Keratinocyte (primary cell): Measurements from ENCODE around the gene RNF182. TPM values are rescaled to one million over a fixed set of nuclear protein-coding genes. Genes with fewer than 3 reads are reported as not detected.
A peak's percentile ranks its signal among the peaks of the same experiment; 100 is the strongest.

Experiments
- DNase-seq: peaks from one replicate; pipeline ENCODE4 v3.0.0-alpha.2; 2011; ENCODE audit warnings: low read depth, missing footprints, low spot score
- FAIRE-seq: peaks from 2 replicates; lab custom pipeline; 2011; peaks lifted over from hg19 to GRCh38; lab: Jason Lieb, UNC
- H2AFZ ChIP-seq: 2 replicates; pipeline ENCODE4 v1.6.0; 2012; ENCODE audit warnings: low read length, control low read depth, inconsistent platforms; ENCODE audit not compliant: control insufficient read depth
- H3K27ac ChIP-seq: 2 replicates; pipeline ENCODE4 v1.5.1; 2011; ENCODE audit warnings: low read length; ENCODE audit not compliant: control insufficient read depth, insufficient read depth
- H3K27me3 ChIP-seq: 3 replicates; pipeline ENCODE4 v1.6.0; 2011; ENCODE audit warnings: low read length; ENCODE audit not compliant: control insufficient read depth, insufficient read depth; ENCODE audit errors: extremely low read depth
- H3K36me3 ChIP-seq, 2 experiments: 2 replicates in 1 of 2; 3 replicates in 1 of 2; pipeline ENCODE4 v1.5.1; 2011; ENCODE audit warnings: low read length in 2 of 2, mild to moderate bottlenecking in 1 of 2; ENCODE audit not compliant: control insufficient read depth in 2 of 2, insufficient read depth in 2 of 2; ENCODE audit errors: extremely low read depth in 1 of 2
- H3K4me1 ChIP-seq: 3 replicates; pipeline ENCODE4 v1.5.1; 2011; ENCODE audit warnings: low read length; ENCODE audit not compliant: control insufficient read depth, insufficient read depth; ENCODE audit errors: extremely low read depth
- H3K4me2 ChIP-seq: 3 replicates; pipeline ENCODE4 v1.6.0; 2011; ENCODE audit warnings: low read depth, low read length; ENCODE audit not compliant: control insufficient read depth, insufficient read depth; ENCODE audit errors: extremely low read depth
- H3K4me3 ChIP-seq, 3 experiments: fragments of 200-600 bp in 1 of 3; sonication (generic) in 1 of 3; 2 replicates in 2 of 3; 3 replicates in 1 of 3; pipeline ENCODE4 v1.5.1; 2011 to 2016; ENCODE audit warnings: low read length in 3 of 3, mild to moderate bottlenecking in 3 of 3, control low read depth in 2 of 3, inconsistent platforms in 1 of 3, low read depth in 1 of 3, mixed read lengths in 1 of 3, mixed run types in 1 of 3, moderate library complexity in 1 of 3; ENCODE audit not compliant: control insufficient read depth in 2 of 3, insufficient read depth in 2 of 3; ENCODE audit errors: extremely low read depth in 1 of 3
- H3K79me2 ChIP-seq: 2 replicates; pipeline ENCODE4 v1.6.0; 2012; ENCODE audit warnings: low read length; ENCODE audit not compliant: control insufficient read depth, insufficient read depth
- H3K9ac ChIP-seq: 3 replicates; pipeline ENCODE4 v1.6.0; 2011; ENCODE audit warnings: low read length; ENCODE audit not compliant: control insufficient read depth, insufficient read depth; ENCODE audit errors: extremely low read depth
- H3K9me1 ChIP-seq: 3 replicates; pipeline ENCODE4 v1.6.0; 2011; ENCODE audit warnings: low read length; ENCODE audit not compliant: control insufficient read depth, insufficient read depth; ENCODE audit errors: extremely low read depth
- H3K9me3 ChIP-seq: 2 replicates; pipeline ENCODE4 v1.5.1; 2012; ENCODE audit warnings: low read depth, low read length; ENCODE audit not compliant: control insufficient read depth
- H4K20me1 ChIP-seq: 3 replicates; pipeline ENCODE4 v1.6.0; 2011; ENCODE audit warnings: low read length; ENCODE audit not compliant: control insufficient read depth, insufficient read depth; ENCODE audit errors: extremely low read depth
- CTCF ChIP-seq, 3 experiments: IDR thresholded peaks in 1 of 3; conservative IDR thresholded peaks in 1 of 3; optimal IDR thresholded peaks in 1 of 3; 2 replicates in 2 of 3; 3 replicates in 1 of 3; pipeline versions ENCODE3 to v1.5.1; 2011; ENCODE audit warnings: low read length in 3 of 3, mild to moderate bottlenecking in 3 of 3, moderate library complexity in 2 of 3, control low read depth in 1 of 3, inconsistent platforms in 1 of 3; ENCODE audit not compliant: insufficient read depth in 2 of 3; ENCODE audit errors: extremely low read depth in 1 of 3
- EZH2 ChIP-seq: IDR thresholded peaks from one replicate; pipeline ENCODE4 v1.6.1; 2012; ENCODE audit warnings: inconsistent platforms, mild to moderate bottlenecking, low read length, moderate library complexity
- dilution Hi-C: fragments of 300-500 bp; cut with MboI; formaldehyde crosslinking; loops from one replicate; pipeline ENCODE4 v1.7.0; 2020; ENCODE audit warnings: low sequenced_read_pairs; ENCODE audit not compliant: extremely low pct_ligation_motif_present
- polyA plus RNA-seq, 5 experiments: library from polyadenylated mRNA; depleted of rRNA in 3 of 5; stranded (reverse) in 3 of 5; stranded (forward) in 1 of 5; unstranded in 1 of 5; fragments of >200 nt; gene quantifications; 1 replicate in 1 of 5; 2 replicates in 3 of 5; 3 replicates in 1 of 5; pipeline versions ENCODE4 v1.2.1 to v1.2.3, GENCODE V29; 2011 to 2012; ENCODE audit warnings: missing spikeins in 2 of 5, low read depth in 1 of 5, low replicate concordance in 1 of 5

The RNF182 gene
- polyA plus RNA-seq, 1 donor (not counting 4 experiments of a cell fraction or from before 2014, with no cell fraction given) = 2.0 TPM

- Histone ChIP-seq H3K4me3 (no peak overlapping the region), H3K27ac (peak overlapping the region; percentile 72), H3K79me2 (no peaks in the 10 kb centered on the region), H3K9ac (peak overlapping the region; percentile 25), H3K4me1 (peaks cover 19% of the 10 kb centered on the region), H3K9me3 (peaks cover 2% of the 10 kb centered on the region), H3K27me3 (no peaks in the 10 kb centered on the region), H3K9me1 (no peaks in the 10 kb centered on the region), H3K4me2 (peak overlapping the region; percentile 71), H3K36me3 (no peaks in the 10 kb centered on the region), H2AFZ (peak overlapping the region; percentile 59), H4K20me1 (no peaks in the 10 kb centered on the region)
- dilution Hi-C loops = no loop called here
- peak; percentile 98 for FAIRE-seq
- peak; percentile 93 for DNase-seq
- TF ChIP-seq CTCF (optimal IDR thresholded peaks at IDR 0.05 in 1 of 3, IDR thresholded peaks at IDR 0.05 in 1 of 3, conservative IDR thresholded peaks at IDR 0.05 in 1 of 3; ENCODE audit: extremely low read depth in 1 of 3, insufficient read depth in 2 of 3, low read length in 3 of 3) (no peak), EZH2 (no peak)
These were observed 76.7 kb downstream of the RNF182 start for GRCh38 chr6:14001329-14002012.

- peak overlapping the region; percentile 71 for H3K4me2 ChIP-seq
- H3K9ac ChIP-seq = no peak overlapping the region
- no peak for DNase-seq
- dilution Hi-C loops = no loop called here
- H3K79me2 ChIP-seq = no peaks in the 10 kb centered on the region
- H2AFZ ChIP-seq = no peak overlapping the region
- H3K9me3 ChIP-seq = peaks cover 2% of the 10 kb centered on the region
- H3K27ac ChIP-seq = peak overlapping the region; percentile 72
- no peaks in the 10 kb centered on the region for H3K9me1 ChIP-seq
- TF ChIP-seq EZH2 = no peak
- peak in 1 of 3 experiments; percentile 23 for TF ChIP-seq CTCF (optimal IDR thresholded peaks at IDR 0.05 in 1 of 3, IDR thresholded peaks at IDR 0.05 in 1 of 3, conservative IDR thresholded peaks at IDR 0.05 in 1 of 3; ENCODE audit: extremely low read depth in 1 of 3, insufficient read depth in 2 of 3, low read length in 3 of 3)
- no peaks in the 10 kb centered on the region for H3K27me3 ChIP-seq
- FAIRE-seq = no peak
- peaks cover 19% of the 10 kb centered on the region for H3K4me1 ChIP-seq
- H3K36me3 ChIP-seq = no peaks in the 10 kb centered on the region
- no peaks in the 10 kb centered on the region for H4K20me1 ChIP-seq
- H3K4me3 ChIP-seq = no peak overlapping the region
These were observed 77.6 kb downstream of the RNF182 start for GRCh38 chr6:14002176-14002947.
